ENCODE results near the gene B3GALNT2. TPM values are rescaled to one million over a fixed set of nuclear protein-coding genes. Genes with fewer than 3 reads are reported as not detected.

The B3GALNT2 gene
- total RNA-seq, 4 donors from 2014 or later: 21.7 to 46.2 (median 26.1) TPM

GRCh38 chr1:235425357-235425756 lies 78.9 kb downstream of the B3GALNT2 start:
- 93 to 97% methylated on average over 9 of the region's 9 CpGs for whole genome bisulfite sequencing, 2 donors
- intact Hi-C loops (cut with DNase I; ENCODE audit: low total_unique reads): no loop called here
- H3K4me3 ChIP-seq (ENCODE audit: low read depth, poor library complexity, severe bottlenecking): no peak overlapping the region
- no peak for DNase-seq (ENCODE audit: low spot score in 2 of 2)
- TF ChIP-seq POLR2A (IDR thresholded peaks at IDR 0.05): no peak
- TF ChIP-seq, protein P1, sequence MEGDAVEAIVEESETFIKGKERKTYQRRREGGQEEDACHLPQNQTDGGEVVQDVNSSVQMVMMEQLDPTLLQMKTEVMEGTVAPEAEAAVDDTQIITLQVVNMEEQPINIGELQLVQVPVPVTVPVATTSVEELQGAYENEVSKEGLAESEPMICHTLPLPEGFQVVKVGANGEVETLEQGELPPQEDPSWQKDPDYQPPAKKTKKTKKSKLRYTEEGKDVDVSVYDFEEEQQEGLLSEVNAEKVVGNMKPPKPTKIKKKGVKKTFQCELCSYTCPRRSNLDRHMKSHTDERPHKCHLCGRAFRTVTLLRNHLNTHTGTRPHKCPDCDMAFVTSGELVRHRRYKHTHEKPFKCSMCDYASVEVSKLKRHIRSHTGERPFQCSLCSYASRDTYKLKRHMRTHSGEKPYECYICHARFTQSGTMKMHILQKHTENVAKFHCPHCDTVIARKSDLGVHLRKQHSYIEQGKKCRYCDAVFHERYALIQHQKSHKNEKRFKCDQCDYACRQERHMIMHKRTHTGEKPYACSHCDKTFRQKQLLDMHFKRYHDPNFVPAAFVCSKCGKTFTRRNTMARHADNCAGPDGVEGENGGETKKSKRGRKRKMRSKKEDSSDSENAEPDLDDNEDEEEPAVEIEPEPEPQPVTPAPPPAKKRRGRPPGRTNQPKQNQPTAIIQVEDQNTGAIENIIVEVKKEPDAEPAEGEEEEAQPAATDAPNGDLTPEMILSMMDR (IDR thresholded peaks at IDR 0.05): no peak

DNA sequence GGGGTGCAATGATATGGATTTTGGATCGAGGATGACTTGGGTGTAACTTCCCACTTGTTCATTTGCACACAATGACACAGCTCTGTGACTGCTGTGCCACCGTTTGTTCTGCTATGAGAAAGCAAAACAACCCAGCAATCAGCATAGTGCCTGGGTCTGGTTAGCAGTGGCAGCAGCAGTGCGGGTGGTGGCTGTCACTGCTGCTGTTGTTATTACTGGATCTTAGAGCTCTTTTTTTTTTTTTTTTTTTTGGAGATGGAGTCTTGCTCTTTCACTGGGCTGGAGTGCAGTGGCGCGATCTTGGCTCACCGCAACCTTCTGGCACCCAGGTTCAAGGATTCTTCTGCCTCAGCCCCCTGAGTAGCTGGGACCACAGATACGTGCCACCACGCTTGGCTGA lies 80.2 kb downstream of the B3GALNT2 start:
- TF ChIP-seq POLR2A (IDR thresholded peaks at IDR 0.05): no peak
- TF ChIP-seq, protein P1 (IDR thresholded peaks at IDR 0.05): no peak
- peak in 1 of 2 donors; percentile 48 for DNase-seq (ENCODE audit: low spot score in 2 of 2)

DNA sequence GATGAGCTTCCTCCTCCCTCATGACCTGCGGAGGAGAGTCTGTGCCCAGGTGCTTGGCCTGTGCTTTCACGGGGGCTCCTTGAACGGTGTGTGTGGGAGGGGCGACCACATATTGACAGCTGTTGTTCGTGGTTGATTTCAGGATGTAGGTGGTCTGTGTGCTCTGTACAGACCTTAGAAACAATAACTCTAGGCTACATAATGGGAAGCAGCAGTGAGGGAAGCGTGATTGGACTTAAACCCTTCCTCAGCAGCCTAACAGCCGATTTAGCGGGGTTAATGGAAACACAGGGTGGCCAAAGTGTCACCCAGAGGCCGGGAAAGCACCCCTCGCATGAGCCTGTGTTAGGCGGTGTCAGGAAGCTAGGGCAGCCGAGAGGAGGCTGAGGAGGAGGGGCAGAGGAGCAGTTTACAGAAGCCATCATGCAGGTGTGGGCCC lies 81.0 kb downstream of the B3GALNT2 start:
- no peak for TF ChIP-seq POLR2A (IDR thresholded peaks at IDR 0.05)
- TF ChIP-seq, protein P1 (IDR thresholded peaks at IDR 0.05): no peak
- intact Hi-C loops (cut with DNase I; ENCODE audit: low total_unique reads): no loop called here
- H3K4me3 ChIP-seq (ENCODE audit: low read depth, poor library complexity, severe bottlenecking): no peak overlapping the region
- DNase-seq (ENCODE audit: low spot score in 2 of 2): no peak
- 60 to 63% methylated on average over 12 of the region's 12 CpGs for WGBS, 2 donors

More for the DNA sequence above, 80.2 kb downstream of the B3GALNT2 start:
- H3K4me3 ChIP-seq (ENCODE audit: low read depth, poor library complexity, severe bottlenecking): no peak overlapping the region
- intact Hi-C loops (cut with DNase I; ENCODE audit: low total_unique reads): loop anchor here (1.0 kb wide), 1 partner anchor 35 kb away; no protein-coding TSS in a partner anchor
- WGBS, 2 donors: 80 to 87% methylated on average over 8 of the region's 8 CpGs

DNA sequence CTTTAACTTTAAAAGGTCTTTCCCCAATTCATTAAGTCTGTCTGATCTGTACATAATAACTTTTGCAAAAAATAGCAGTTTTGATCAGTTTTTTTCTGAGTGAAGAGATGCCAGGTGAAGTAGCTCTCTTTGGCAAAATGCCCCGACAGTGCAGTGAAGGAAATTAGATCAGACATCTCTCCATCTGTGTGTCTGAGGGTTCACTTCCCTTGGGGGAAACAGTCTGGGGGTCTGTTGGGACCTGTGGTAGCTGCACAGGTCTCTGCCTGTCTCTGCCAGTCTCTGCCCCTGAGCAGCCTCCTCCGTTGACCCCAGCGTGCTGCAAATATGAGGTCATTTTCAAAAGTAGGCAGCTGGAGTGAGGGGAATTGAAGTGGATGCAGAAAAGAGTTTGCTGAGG lies 82.5 kb downstream of the B3GALNT2 start:
- H3K4me3 ChIP-seq (ENCODE audit: low read depth, poor library complexity, severe bottlenecking): no peak overlapping the region
- intact Hi-C loops (cut with DNase I; ENCODE audit: low total_unique reads): no loop called here
- TF ChIP-seq, protein P1 (IDR thresholded peaks at IDR 0.05): no peak
- no peak for TF ChIP-seq POLR2A (IDR thresholded peaks at IDR 0.05)
- no peak for DNase-seq (ENCODE audit: low spot score in 2 of 2)
- WGBS, 2 donors: 53 to 61% methylated on average over 3 of the region's 3 CpGs

GRCh38 chr1:235417086-235417697 lies 87.1 kb downstream of the B3GALNT2 start:
- no peak overlapping the region for H3K4me3 ChIP-seq (ENCODE audit: low read depth, poor library complexity, severe bottlenecking)
- peak; percentile 59 to 89 for DNase-seq (ENCODE audit: low spot score in 2 of 2)
- WGBS, 2 donors: 34% methylated on average over 8 of the region's 8 CpGs
- intact Hi-C loops (cut with DNase I; ENCODE audit: low total_unique reads): loop anchor here (5.0 to 10.0 kb wide), 3 partner anchors 165 to 932 kb away; no protein-coding TSS in a partner anchor
- no peak for TF ChIP-seq POLR2A (IDR thresholded peaks at IDR 0.05)
- TF ChIP-seq, protein P1 (IDR thresholded peaks at IDR 0.05): peak in 1 of 3 donors; percentile 61
